HG02759 (cell line): Measurements from ENCODE around the gene ZDHHC13.

Experiments used
- ATAC-seq: cut with Tn5 transposase; IDR thresholded peaks from one replicate; pipeline ENCODE4 v1.9.1; 2021; ENCODE audit warnings: mild to moderate bottlenecking, moderate library complexity; ENCODE audit not compliant: unreplicated experiment

Gene ZDHHC13, protein sequence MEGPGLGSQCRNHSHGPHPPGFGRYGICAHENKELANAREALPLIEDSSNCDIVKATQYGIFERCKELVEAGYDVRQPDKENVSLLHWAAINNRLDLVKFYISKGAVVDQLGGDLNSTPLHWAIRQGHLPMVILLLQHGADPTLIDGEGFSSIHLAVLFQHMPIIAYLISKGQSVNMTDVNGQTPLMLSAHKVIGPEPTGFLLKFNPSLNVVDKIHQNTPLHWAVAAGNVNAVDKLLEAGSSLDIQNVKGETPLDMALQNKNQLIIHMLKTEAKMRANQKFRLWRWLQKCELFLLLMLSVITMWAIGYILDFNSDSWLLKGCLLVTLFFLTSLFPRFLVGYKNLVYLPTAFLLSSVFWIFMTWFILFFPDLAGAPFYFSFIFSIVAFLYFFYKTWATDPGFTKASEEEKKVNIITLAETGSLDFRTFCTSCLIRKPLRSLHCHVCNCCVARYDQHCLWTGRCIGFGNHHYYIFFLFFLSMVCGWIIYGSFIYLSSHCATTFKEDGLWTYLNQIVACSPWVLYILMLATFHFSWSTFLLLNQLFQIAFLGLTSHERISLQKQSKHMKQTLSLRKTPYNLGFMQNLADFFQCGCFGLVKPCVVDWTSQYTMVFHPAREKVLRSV

DNA sequence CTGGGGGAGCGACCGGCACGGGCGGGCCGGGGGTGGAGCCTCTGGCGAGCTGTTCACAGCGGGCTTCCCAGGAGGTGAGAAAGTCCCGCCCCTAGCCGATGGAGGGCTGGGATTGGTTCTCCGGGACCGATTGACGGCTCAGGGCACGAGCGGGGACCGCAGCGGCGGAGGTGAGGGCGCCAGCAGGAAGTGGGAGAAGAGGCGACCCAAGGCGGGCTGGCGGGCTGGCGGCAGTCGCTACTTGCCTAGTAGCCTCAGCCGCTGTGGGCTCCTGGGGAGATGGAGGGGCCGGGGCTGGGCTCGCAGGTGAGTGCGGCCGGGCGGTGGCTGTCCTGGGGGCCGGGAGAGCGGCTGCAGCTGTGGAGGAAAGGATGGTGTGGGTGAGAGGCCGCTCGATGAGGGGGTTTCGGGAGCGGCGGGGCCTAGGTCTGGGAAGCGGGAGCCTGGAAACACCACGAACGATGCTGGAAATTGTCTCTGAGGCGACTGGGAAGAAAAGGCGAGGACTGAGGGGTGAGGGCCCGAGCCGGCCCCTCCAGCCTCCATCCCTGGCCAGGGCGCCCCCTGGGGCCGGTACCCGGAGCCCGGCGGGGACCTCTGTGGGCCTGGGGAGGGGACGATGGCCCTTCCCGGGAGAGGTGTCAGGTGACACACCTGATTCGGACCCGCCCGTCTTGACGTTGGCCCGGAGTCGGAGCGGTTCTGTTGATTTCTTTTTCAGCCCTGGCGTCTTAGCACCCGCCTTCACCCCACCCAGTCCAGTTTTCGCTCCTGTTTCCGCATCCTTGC is at the start of gene ZDHHC13:
TSS of gene ZDHHC13 (plus strand) at position 198 of the 789 bp plus-strand sequence. CDS start at position 280, 82 bp downstream.
- ATAC-seq: peak; percentile 99

DNA sequence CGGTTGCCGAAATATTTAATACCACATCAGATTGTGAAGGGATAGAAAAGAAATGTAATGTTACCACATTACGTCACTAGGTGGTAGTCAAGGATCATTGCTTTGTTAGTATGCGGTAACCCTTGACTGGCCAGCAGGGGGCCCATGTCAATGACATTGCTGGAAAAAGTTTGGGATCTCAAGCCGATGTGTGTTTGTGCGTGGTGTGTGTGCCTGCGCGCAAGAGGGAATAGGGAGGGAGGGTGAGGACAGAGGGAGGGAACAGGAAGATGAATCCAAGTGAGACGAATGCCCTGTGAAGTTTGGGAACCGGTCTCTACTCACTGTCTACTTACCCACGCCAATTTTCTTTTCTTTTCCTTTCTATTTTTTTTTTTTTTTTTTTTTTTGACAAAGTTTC is 45.7 kb upstream of the ZDHHC13 start:
- peak; percentile 95 for ATAC-seq

DNA sequence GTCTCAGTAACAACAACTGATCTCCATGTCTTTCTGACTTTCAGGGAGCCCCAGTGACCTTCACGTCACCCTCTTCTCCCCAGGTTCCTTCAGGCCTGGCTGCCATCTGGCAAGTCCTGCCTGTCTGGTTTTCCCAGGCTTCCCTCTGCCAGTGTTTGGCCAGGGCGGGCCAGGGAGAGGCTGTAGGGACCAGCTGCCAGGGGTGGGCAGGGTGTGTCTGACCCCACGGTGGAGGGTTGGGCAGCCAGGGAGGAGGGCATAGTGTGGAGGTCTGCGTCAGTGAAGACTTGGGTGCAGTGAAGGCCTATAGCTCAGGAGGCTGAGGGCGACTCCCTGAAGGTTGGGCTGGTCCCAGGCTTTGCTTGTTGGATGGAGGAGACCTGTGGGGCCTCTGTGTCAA is 44.5 kb upstream of the ZDHHC13 start:
- ATAC-seq: no peak

DNA sequence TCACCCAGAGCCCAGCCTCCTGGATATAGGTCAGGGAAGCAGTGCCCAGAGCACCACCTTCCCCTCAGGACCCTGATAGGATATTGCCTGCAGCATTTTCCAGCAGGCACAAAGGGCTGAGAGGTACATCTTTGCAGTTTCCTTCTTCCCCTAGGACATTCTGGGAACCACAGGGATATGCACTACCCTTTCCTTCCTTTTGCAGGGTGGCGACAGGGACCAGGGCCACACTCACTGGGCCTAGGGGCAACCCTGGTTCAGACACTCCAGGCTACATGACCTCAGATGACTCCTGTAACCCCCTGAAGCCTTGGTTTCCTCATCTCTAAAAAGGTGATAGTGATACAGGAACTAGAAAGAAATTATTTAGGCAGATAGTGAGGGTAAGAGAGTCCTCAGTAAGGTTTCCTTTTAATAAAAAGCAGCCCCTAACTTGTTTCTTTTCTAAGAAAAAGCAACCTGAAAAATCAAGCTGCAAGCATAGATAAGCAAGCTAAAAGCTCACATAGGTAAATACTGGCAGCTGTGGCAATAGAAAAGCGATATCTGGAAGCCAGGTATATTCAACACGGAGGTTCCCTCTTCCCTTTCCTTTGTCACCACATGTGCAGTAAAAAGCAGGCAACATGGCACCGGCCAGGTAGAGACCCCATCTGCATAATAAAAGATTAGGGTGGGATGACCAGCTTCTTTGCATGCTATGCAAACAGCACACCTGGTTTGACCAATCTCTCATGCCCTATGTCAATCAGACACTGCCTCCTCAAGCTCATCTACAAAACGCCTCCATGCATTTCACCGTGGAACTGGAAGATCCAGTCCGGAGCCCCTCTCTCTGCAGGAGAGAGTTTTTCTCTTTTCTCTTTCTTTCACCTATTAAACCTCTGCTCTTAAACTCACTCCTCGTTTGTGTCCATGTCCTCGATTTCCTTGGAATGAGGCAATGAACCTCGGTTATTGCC is 43.2 kb upstream of the ZDHHC13 start:
- ATAC-seq: no peak

DNA sequence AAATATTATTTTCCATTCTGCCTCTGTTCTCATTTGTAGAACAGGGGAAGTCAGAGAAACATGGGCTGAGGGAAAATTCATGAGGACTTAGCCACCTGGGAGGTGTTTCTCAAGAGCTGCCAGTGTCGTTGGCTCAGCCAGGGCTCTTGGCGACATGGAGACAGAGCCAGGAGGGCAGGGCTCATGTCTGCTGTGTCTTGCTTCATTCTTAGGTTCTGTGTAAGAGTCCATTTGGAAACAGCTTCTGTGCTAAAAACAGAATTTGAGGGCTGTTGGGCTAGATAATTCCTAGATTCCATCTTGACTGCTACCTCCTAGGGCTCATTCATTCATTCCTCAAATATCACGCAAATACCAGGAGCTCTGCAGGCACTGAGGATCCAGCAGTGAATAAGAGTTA is 41.3 kb upstream of the ZDHHC13 start:
- no peak for ATAC-seq

DNA sequence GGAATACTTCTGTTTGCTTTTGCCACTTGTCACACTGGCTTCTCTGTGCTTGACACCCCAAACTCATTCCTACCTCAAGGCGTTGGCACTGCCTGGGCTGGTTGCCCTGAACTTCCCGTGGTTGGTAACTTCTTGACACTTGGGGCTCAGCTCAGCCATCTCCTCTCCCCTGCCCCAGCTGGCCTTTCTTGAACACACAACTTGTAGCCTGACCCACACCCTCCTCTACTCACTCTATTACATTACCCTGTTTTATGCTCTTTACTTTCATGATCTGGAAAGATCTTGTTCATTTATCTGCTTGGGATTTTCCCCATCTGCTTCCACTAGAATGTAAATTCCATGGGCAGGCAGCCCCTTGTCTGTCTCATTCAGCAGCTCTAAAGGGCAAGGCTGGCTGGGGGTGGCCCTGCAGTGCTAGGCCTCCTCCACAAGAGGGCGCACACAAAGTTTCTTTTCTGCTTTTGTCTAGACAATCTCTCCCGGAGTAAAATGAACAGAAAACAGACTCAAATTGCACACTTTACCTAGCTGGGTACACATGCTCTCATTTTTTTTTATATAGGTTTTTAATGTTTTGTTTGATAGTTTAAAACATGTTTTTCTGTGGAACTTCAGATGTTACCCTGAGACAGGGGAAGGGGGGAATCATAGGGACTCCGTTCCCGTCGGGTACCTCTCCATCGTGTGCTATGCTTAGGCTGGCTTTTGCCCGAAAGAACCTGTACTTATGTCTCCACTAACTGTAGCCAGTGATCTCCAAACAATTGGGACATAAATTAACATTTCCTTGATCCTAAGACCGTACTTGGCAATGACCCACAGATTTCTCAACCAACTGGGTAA is 40.0 kb upstream of the ZDHHC13 start:
- peak; percentile 72 for ATAC-seq

DNA sequence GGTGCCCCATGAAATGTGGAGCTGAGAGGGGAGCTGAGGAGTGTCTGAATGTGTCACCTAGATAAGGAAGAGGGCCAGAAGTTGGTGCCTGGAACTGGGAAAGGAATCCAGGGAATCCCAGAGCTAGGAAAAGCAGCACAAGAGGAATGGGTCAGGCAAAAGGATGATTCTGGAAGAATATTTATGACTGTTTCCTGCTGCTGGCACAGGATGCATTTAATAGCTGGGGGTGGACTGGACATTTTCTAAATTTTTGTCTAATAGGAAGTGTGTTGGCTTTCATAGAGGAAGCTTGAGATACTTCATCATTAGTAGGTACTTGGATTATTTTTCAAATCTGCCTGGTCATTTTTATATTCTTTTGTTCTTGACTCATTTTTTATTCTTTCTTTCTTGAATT is 39.0 kb upstream of the ZDHHC13 start:
- no peak for ATAC-seq

DNA sequence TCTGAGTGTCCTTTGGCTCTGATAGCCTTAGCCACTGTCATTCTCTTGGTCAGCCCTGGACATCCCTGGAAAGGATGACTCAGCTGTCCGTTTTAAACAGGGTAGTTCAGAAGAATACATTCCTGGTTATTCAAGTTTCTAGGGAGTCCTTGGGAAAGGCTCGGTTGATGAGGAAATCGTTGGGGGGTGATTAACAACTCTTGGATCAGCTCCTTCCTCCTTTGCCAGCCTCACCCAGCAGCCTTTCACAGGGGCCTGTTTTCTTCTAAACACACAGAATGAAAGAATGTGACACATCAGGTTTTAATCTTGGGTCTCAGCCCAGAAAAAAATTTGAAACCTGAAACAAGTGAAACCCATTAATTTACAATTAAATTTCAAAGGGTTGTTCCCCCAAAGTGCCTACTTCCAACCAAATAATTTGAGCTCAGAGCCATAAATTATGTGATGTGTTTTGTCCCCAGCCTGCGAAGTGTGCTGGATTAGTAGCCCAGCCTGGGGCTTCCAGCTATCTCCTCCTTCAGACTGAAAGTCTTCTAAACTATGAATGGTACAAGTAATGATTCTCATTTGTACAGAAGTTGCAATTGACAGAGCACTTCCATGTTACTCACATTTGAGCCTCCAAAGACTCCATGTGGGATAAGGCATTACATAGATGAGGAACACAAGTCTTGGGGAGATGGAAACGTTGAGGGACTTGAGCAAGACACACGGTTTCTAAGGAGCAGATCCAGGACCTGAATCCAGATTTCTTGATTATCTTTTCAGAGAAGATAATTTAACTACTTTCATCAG is 37.1 kb upstream of the ZDHHC13 start:
- ATAC-seq: no peak

DNA sequence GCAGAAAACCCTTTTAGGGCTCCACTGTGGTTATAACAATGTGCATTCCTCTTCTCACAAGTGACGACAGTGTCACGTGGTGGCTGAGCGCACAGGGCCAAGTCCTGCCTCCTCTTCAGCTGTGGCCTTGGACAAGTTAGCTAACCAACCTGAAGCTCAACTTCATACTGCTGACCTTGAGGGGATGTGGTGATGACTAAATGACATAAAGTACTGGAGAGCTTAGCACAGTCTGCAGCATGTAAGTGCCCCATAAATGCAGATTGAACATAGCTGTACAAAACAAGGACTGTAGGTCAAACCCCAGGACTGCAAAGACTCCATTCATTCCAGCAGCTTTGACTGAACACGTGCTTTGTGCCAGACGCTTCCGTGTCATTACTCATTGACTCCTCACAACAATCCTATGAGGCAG is 36.4 kb upstream of the ZDHHC13 start:
- no peak for ATAC-seq

DNA sequence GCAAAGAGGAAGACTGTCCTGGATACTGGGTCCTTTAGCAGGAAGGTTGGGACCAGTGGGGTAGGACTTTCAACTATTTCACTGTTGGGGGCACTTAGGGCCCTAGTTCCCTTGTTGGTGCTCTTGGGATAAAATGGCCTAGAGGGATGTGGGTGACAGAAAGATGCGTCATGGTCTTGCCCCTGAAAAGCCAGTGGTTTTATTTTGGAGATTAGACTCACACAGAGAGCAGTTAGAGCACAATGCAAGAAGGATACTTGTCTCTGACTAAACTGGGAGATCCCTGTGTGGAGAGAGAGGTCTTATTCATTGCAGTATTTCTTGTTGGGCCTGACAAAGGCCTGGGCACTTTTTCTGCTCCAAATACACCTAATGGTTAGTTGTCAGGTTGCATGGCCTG is 33.8 kb upstream of the ZDHHC13 start:
- ATAC-seq: no peak

DNA sequence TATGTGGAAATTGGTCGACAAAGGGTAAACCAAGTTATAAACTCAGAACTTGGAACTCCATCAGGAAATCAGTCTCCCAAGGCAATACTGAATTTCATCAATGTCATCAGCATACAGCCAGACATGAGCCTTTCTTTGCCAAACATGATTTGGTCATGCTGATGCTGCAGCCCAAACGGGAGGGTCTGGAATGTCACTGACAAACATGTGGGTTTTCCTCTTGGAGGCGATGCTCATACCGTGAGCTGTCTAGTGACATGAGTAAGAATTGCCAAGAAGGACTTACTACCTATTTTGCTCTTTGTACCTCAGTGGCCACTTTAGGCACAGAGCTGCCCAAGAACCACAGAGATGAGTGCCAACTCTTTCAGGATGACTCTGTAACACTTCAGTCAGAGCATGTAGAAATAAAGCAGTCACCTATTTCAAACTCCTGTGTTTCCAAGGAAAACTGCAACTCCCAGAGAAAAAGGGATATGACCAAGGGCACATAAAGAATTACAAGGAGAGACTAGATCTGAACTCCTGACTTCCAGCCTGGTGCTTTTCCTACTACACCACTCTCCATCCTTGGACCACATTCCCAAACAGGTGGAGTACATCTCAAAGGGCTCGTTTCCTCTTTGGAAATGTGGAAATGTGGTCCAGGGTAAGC is 32.2 kb upstream of the ZDHHC13 start:
- no peak for ATAC-seq

DNA sequence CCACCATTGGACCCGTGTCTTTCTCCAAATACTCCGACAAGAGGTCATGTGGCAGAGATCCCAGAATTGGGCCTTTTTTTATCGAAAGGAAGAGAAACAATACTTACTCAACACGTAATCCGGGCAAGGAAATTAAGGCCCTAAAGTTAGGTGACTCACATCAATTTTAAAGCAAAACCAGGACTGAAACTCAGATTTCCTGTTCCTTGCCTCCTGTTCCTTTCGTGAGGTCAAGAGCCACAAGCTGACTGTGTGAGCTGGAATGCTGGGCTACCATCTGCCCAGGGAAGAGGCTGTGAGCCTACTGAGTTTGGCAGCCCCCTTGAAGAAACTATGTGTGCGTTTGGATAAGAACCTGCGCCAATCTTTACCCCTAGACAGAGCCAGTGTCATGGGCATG is 29.3 kb upstream of the ZDHHC13 start:
- no peak for ATAC-seq

DNA sequence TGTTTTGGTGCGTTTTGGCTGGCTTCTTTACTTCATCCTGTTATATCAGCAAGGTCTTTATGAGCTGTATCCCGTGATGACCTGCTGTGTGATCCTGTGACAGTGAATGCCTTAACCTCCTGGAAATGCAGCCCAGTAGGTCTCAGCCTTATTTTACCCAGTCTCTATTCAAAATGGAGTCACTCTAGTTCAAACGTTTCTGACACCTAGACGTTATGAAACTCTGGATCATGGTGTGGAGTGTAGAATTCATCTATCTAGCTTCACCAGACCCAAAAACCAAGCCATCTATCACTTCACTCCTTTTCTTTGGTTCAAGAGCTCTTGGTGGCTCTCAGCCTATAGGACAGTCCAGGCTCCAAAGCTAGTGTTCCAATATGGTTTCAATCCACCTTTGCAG is 28.2 kb upstream of the ZDHHC13 start:
- no peak for ATAC-seq

DNA sequence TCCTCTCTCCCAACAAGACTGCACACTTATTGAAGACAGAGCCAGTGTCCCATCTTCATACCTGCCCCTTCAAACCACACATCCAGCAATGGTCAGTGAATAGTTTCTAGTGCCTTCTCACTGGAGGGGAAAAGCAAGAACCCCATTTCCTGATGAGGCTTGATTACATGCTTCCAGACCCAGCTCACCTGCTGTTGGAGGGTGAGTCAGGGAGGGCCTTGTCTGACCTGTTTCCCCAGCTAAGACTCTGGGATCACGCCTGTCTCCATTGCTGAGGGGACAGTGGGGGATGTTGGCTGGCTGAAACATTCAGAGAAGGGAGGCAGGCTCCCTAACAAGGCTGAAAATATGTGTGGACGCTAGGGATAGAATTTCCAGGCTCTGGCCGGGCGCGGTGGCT is 27.5 kb upstream of the ZDHHC13 start:
- no peak for ATAC-seq

DNA sequence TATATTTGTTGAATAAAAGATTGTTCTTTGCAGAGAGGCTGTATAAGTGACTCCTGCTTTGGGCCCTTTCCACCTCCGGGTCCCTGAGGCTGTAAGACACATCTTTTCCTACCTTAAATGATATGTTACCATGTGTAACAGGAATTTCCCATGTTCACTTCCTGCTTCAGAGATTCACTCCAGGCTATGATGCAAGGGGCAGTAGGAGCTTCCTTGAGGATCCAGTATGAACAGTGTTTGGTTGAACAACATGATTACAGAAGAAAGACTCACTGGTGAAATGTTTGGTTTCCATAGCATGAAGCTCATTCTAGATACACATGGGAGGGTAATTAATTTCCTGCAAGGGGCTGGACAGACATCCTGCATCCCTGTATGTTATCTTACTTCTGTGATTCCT is 25.6 kb upstream of the ZDHHC13 start:
- ATAC-seq: no peak

DNA sequence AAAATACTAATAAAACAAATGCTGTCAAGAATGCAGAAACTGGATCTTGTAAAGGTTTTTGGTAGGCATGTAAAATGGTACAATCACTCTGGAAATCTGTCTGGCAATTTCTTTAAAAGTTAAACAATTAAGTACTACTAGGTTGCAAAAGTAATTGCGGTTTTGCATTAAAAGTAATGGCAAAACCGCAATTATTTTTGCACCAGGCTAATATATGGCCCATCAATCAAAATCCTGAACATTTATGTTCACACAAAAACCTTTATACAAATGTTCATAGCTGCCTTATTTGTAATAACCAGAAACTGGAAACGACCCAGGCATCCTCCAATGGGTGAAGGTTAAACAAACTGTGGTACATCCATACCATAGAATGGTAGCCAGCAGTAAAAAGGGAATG is 24.6 kb upstream of the ZDHHC13 start:
- no peak for ATAC-seq

DNA sequence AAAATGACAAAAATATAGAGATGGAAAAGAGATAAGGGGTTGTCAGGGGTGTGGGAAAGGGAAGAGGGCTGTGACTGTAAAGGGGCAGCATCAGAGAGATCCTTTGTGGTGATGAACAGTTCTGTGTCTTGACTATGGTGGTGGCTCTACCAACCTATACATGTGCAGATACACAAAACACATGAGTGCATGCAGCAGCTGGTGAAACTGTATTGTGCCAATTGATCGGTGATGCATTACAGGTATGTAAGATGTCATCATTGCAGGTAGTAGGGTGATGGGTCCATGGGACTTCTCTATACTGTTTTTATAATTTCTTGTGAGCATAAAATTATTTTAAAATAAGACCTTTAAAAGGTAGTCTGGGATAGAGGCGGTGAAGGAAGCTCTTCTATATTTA is 24.1 kb upstream of the ZDHHC13 start:
- ATAC-seq: no peak

DNA sequence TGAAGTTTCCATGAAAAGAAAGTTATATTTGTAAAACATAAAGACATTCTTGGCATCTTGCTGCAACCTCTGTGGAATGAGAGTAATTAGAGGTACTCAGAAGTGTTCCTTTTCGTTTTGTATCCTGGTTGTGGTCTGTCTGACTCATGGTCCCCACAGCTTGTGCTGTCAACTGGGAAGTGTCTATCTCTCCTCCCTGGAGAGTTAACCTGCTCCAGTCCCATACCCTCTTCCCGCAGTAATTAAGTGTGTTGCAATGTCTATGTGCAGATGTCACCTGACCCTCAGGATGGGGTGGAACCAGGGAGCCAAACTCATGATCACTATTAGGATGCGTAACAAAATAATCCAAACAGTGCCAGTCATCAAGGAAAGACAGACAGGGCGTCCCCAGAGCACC is 23.0 kb upstream of the ZDHHC13 start:
- no peak for ATAC-seq
